SW480 (cell line): ENCODE data around the gene RTN4R.

Source experiments
- DNase-seq: peaks from one replicate; pipeline ENCODE4 v3.0.0-alpha.2; 2016; ENCODE audit warnings: low spot score

Gene RTN4R

DNA sequence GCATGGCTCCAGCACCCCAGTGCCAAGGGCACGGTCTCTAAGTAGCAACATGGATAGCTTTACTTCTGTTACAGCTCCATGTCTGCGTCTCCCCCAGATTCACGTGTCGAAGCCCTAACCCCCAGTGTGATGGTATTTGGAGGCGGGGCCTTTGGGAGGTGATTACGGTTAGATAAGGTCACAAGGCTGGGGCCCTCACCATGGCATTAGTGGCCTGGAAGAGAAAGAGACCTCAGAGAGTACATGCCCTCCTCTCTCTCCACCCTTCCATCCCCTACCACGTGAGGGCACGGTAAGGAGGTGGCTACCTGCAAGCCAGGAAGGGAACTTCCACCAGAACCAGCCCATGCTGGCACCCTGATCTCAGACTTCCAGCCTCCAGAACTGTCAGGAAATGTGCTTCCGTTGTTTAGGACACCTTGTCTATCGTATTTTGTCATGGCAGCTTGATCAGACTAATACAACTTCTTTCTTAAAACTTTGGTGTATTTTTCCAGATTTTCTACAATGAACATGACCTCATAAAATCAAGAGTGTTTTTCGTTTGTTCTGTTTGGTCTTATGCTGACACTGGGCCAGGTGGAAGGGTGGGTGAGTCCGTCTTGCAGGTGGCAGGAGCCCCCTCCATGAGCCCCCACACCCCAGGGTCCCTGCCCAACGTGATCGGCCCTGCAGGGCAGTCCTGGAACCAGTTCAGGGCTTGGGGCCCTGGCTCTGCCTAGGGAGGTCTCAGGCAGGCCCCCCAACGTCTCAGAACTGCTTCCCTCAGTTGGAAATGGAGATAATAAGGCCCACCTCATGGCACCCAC is 10.7 kb downstream of the RTN4R start:
- no peak for DNase-seq

DNA sequence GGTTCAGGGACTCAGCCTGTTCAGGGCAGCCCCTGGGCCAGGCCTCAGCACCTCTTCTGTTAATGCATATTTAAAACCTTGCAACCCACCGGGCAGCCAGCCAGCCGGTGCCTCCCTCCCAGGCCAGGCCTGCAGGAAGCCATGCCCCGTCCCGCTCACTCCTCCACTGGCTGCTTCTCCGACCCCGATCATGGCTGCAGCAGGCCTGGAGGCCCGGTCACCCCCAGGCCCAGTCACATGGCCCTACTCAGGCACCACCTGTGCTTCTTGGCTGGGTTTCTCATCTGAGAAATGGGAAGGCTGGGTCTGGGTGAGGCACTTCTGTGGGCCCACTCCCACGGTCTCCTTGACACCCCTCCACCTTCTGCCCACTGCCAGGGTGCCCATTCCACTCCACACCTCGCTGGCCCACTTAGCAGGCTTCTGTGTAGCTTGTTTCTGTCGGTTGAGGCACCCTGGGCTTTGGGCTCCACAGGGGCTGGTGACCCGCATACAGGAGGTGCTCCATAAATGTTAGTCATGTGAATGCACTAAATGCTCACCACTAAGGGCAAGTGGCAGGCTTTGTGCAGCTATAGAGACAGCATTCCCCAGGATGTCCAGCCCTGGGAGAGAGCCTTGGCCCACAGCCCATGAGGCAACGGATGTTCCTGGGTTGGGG is 11.4 kb downstream of the RTN4R start:
- DNase-seq, result no peak

DNA sequence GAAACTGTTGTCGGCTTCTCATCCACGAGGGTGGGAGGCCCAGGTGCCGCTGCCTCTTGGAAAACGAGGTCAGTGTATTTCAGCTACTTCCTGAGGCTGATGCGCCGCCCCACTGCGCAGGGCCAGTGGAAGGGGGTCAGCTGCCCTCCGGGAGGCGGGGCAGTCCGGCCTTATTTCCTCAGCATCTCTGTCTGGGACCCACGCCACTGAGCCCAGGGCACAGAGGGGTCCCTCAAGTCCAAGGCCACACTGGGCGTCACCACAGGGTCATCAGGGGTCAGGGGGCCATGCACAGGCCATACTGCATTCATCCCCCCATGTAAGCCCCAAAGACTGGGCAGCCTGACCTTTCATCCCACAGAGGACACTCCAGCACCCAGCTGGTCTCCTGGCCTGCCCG is 12.1 kb downstream of the RTN4R start:
- no peak for DNase-seq

DNA sequence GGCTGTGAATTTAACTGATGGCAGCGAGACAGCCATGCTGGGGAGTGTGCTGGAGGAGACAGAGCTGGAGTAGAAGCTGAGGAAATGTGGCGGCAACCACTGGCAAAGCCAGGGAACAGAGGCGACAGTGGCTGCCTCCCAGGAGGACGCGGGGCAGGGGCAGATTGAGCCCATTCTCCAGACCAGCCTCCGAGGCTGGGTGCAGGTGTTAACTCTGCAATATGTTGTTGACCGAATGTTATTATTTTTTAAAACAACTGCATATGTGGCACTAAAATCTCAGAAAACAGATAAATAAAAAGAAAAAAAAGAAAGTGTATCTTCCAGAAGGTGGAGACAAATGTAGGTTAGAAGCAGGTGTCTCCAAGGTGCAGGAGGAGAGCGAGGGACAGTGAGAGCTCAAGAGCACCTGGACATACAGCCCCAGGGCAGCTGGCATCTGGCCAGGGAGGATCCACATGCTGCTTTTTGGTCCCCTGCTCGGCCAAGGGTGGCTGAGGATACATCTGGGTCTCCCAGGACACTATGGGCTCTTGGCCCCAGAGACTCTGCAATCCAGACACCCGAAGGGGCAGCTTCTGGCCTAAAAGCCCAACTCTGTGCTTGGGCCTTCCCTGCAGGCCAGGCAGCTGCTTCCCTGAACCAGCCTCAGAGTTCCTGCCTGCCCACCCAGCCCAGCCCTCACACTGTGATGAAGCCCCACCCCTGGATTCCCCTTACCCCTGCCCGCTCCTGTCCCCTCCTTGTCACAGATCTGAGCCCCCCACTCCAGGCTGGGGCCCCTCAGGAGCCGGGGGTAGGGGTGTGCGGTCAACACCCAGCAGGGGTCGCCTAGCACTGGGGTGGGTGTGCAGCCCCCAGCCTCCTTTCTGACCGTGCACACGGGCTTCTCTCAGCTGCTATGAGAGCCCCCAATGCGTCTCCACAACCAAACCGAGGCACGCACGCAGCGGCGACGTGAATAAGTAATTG is 12.9 kb downstream of the RTN4R start:
- no peak for DNase-seq

DNA sequence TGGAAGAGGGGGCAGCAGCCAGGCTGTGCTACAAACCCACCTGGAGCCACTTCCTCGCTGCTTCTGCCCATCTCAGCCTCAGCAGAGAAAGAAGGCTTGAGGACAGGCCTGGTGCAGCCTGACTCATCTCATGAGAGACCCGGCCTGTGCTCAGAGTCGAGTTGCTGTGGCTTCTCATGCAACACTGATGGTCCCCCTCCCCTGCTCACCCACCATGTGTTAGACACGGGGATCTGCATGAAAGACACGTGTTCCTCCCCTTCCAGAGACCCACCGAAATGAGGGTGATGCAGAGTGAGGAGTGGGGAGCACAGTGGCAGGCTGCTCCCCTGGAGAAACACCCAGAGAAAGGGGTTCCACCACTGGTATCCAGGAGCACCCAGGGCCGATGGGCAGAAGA is 15.0 kb downstream of the RTN4R start:
- no peak for DNase-seq

DNA sequence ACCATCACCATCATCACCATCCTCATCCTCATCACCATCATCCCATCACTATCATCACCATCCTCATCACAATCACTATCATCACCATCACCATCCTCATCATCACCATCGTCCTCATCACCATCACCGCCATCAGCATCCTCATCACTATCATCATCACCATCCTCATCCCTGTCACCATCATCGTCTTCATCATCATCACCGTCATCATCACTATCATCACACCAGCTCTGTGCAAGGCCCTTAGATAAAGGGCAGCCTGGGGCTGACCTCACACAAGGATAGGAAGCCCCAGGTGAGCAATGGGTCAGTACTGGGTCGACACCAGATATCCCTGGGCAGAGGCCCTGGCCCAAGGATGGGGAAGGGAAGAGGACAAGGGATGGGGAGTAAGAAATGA is 16.1 kb downstream of the RTN4R start:
- DNase-seq, result no peak

DNA sequence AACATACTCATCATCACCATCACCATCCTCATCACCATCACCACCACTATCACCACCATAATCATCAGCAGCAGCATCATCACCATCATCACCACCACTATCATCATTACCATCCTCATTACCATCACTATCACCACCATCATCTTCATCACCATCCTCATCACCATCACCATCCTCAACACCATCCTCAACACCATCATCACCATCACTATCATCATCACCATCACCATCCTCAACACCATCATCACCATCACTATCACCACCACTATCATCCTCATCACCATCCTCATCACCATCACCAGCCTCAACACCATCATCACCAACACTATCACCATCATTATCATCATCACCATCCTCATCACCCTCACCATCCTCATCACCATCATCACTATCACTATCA is 16.6 kb downstream of the RTN4R start:
- no peak for DNase-seq

DNA sequence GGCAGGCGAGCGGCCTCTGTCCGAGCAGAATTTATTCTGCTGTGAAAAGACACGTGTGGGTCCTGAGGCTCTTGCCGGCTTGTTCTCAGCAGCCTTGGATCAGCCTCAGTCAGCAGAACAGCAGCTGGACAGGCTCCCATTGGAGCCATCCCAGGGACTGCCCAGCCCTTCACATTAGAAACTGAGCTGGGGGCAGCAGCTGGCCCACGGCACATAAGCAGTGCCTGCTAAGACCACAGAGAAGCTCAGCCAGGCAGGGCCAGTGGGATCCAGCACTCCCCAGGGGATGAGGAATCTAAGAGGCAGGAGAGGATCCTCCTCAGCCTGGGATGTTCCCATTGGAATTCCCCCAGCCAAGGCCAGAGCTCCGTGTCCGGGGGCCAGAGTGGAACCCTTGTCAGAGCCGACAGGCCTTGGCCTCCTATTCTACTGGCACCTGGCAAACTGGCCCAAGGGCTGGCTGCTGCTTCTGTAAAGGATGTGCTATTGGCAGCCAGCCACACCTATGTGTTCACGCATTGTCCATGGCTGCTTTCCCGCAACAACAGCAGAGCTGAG is 18.2 kb downstream of the RTN4R start:
- DNase-seq, result no peak

DNA sequence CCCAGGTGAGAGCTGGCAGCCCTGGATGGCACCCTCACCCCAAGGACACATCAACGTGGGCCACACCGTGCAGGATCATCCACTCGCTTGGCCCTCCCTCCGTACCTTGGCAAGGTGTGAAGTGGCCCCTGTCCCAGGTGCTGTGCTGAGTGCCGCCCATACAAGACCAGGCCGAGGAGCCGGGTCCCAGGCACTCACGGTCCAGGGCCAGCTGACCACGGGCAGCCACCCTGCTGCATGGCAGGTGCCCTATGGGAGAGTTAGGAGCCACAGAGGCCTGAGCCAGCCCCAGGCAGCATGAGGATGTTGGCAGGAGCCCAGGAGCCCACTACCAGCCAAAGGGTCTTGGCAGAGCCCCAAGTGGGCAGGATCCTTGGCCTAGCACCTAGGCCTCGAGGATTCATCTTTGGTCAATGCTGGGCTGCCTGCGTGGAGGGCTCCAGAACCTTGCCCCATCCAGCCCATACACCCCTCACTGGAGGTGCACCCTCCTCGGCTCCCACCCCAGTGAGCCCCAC is 19.6 kb downstream of the RTN4R start:
- no peak for DNase-seq

DNA sequence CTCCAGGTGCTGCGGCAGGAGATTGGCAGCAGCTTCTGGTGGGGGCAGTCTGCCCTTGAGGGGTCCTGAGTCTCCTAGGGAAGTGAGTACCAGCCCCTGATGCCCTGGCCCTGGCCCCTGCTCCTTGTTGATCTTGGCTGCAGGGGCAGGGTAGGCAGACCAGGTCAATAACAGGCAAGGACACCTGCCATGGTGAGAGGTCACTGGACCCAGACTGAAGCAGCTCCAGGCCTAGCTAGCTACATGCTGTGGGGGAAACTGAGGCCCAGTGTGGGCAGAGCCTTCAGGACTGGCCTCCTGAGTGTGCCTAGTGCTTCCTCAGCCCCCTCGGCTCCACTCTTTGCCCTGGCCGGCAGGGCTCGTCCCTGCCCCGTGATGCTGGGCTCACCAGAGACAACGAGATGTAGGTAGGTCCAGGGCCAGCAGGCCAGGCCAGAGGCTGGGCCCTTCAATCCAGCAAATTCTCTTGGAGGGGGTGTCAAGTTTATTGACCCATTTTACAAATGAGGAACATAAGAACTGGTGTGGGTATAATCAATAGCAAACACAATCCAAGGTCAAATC is 20.4 kb downstream of the RTN4R start:
- DNase-seq, result no peak

DNA sequence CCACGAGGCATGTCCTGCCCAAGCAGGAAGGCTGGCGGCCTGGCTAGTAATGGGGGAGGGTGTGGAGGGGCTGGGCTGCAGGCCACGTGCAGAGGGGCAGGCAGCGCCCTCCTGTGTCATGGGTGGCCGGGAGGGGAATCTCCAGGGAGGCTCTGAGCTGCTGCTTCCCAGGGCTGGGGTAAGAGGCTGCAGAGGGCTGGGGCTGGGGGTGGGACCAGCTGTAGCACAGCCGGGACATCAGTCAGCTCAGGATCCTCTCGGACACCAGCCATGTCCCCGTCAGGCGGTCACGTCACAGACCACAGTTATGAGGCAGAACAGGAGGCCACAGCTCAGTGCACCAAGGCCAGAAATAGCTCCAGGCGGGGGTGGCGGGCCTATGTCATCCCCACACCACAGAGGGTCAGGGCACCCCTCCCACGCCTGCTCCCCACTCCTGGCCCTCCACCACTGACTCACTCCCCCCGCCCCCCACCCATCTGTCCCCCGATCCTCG is 21.1 kb downstream of the RTN4R start:
- DNase-seq, result no peak

DNA sequence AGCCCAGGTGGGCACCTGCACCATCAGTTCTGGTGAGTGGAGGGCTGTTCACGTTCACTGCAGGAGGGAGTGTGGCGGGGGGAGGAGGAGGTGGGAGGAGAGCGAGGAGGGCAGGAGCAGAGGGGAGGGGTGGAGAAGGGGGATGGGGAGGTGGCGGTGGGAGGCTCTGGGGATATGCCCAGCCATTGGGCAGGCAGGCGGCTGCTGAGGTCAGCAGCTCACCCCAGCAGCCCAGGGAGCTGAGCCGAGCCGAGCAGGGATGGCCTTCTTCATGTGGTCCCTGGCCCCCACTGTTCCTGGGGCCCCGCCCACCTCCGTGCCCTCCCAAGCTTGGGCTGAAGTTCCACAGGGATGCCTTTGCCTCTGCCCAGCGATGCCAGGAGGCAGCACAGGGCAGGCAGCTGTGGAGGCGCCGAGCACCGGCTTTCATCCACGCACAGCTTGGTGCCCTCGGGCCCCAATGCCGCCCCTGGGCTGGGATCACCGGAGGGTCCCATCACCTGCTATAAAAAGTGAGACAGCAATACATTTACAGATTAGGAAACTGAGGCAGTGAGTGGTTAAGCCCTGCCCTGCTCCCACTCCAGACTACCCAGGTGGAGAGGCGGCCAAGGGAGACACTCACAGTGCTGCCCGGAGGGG is 21.6 kb downstream of the RTN4R start:
- no peak for DNase-seq

DNA sequence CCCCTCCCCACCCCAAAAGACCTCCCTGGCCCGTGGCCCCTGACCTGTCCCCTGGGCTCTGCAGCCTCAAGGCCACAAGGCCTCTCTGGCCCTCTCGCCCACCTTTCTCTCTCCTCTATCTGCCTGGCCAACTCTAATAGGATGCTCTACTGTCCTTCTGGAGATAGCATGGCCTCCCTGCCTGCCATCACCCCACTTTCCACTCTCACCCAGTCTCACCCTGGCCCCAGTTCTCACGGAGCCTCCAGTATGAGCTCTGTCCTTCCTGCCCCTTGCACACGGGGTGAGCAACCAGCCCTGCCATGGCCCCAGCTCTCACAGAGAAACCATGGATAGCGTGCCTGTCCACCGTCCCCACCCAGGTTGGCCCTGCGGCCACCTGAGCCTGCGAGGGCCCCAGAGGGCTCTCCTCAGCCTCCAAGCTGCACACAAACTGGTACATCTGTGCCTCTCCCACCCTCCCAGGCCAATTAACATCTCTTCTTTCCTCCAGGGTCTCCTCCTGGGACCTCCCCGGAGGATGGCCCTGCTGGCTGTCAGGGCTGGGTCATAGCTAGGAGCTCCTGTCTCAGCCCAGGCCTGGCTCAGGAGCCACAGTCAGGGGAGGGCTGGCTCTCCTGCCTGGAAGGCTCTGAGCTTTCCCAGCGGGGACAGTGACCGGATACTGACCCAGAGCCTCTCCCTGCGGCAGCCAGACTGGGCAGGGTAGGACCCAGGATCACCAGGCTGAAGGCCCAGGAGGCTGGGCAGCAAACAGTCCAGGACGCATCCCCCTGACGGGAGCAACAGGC is 22.3 kb downstream of the RTN4R start:
- no peak for DNase-seq

DNA sequence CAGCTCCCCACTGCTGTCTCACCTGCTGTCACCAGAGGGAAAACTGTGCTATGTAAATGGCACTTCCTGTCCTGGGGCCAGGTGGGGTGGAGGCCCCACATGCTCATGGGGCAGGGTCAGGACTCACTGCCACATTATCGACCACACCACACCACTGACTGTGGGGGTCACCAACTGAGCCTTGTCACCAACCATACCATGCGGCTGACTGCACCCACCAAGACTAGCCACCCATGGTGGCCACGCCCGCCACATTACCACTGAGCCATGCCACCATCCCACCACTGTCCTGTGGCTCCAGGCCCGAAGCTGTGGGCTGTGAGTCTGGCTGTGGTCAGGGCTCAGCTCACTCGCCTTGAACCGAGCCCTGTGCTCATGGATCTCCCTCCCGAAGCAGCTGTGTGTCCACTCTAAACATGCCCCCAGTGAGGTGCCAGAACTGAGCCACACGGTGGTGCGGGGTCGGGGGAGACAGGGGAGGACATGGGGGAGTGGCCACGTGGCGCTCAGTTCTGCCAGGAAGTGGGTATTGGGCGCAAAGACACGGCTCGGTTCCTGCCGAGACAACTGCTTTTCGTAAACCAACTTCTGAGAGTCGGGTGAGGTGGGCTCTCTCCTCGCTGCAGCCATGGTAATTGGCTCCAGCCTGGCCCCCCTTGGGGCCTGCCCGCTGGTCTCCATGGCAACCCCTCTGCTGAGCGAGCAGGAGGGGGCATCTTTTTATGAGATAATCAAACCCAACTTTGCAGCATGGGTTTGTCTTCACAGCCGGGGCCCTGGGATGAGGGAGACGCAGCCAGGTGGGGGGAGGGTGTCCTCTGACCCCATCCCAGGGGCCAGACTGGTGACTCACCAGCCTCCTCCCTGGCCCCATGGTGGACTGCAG is 23.2 kb downstream of the RTN4R start:
- DNase-seq, result no peak

DNA sequence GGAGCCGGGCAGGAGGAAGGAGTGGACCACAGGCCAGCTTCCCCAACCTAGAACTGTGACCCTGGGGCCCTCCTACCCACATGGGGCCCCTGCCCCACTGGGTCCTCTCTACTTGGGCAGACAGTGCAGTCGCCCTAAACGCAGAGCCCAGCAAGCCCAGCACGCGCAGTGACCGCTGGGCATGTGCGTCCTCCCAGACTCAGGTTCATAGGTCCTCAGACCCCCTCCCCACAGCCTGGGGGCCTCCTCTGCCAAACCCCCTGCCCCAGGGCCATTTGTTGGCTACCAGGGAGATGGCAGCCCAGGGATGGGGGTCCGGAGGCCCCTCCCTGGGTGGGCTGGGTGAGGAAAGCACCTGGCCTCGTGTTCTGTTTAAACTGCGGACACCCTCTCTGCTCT is 23.9 kb downstream of the RTN4R start:
- no peak for DNase-seq

DNA sequence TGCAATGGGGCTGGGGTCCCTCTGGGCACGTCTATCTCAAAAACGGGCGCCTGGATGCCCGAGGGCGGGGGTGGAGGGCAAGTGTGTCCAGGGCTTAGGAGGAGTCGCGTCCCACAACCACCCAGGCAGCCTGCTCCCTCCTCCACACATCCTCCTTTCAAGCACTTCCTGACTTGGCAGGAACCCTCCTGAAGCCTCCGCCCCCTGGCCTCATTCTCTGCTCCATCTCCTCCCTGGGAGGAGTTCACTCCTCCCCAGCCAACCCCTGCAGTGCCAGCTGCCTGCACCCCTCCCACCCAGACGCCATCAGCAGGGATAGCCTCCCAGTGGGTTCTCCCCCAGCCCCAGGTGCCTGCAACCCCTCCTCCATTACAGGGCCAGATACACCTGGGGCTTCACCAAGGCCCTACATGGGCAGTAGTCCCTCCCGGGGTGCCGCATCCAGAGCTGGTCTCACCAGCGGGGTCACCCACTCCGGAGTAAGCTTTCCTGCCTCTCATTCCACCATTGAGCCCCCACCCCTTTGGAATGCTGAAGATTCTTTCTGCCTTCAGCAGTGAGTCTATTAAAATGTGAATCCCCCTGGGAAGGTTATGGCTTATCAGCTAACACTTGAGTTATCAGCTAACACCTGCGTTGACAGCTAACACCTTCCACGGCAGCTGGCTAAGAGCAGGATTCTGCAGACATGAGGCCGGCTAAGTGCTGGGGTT is 24.4 kb downstream of the RTN4R start:
- peak; percentile 11 for DNase-seq

DNA sequence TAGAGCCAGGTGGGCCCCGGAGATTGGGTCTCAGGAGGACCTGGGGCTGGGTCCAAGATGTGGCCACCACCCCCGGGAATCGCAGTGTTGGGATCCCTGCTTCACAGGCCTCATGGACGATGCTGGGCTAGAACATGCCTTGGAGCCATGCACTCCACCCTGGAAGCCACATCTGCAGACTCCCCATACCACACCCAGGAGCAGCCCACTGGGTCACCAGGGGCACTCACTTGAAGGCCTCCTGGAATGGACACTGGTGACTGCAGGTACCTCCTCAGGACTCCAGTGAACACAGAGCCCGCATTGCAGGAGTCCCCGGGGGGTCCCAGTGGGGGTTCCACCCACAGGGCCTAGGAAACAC is 25.0 kb downstream of the RTN4R start:
- no peak for DNase-seq

DNA sequence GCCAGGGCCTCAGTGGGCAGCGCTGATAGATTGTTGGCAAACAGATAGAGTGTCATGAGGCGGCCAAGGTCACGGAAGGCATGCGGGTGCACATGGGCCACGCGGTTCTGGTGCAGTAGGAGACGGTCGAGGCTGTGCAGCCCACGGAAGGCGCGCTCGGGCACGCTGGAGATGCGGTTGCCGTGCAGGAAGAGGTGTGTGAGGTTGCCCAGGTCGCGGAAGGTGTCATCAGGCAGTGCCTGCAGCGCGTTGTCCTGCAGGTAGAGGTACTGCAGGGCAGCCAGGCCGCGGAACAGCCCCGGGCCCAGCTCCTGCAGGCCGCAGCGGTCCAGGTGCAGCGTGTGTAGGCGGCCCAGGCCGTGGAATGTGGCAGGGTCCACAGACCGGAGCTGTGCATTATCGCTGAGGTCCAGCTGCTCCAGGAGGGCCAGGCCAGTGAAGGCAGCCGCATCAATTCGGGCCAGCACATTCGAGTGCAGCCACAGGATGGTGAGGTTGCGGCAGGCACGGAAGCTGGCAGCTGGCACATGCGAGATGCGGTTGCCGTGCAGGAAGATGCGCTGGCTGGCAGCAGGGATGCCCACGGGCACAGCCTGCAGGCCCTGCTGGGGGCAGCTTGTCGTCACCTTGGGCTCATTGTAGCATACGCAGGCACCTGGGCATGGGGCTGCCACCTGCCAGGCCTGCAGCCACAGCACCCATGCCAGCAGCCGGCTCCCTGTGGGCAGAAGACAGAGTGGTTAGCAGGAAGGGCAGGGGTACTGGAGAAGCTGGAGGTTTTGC is 25.5 kb downstream of the RTN4R start:
- no peak for DNase-seq
